ENCODE measurements around the gene NFATC3. TPM values are rescaled to one million over a fixed set of nuclear protein-coding genes. Genes with fewer than 3 reads are reported as not detected.

The NFATC3 gene
- total RNA-seq, 1 donor from 2014 or later = 51.8 TPM

GRCh38 chr16:68233085-68233834 is 148.1 kb downstream of the NFATC3 start:
- no peaks in the 10 kb centered on the region for H3K9me3 Mint-ChIP-seq
- TF ChIP-seq CTCF (IDR thresholded peaks at IDR 0.05; ENCODE audit: unreplicated experiment) = no peak
- H3K4me3 Mint-ChIP-seq = no peak overlapping the region
- DNase-seq (ENCODE audit: low spot score in 2 of 2, unreplicated experiment in 2 of 2) = no peak
- H3K36me3 Mint-ChIP-seq = peaks cover 5% of the 10 kb centered on the region
- peaks cover 34% of the 10 kb centered on the region for H3K4me1 Mint-ChIP-seq
- H3K27me3 Mint-ChIP-seq (ENCODE audit: low read depth) = peaks cover 31% of the 10 kb centered on the region
- no peak overlapping the region for H3K27ac Mint-ChIP-seq

DNA sequence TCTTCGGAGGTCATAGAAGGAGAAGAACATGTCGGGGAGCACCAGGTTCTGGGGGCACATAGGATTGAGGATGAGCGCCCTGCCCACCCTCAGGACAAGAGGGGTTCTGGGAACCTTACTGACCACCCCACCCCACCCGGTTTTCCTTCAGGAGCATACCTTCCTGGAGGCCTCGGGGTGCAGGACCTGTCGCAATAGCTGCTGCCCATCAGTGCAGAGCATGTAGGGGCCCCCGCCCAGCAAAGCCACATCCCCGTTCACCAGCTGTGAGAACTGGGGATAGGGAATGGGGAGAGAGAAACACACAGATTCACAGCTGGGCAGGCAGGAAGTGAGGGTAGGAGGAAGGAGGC is 148.6 kb downstream of the NFATC3 start:
- Mint-ChIP-seq H3K27ac (peak overlapping the region; percentile 71), H3K4me3 (peak overlapping the region; percentile 63), H3K27me3 (ENCODE audit: low read depth) (peaks cover 31% of the 10 kb centered on the region)

GRCh38 chr16:68234188-68235107 is 149.3 kb downstream of the NFATC3 start:
- Mint-ChIP-seq H3K27me3 (ENCODE audit: low read depth) (peaks cover 31% of the 10 kb centered on the region), H3K27ac (peak overlapping the region; percentile 71), H3K36me3 (peaks cover 2% of the 10 kb centered on the region), H3K9me3 (no peaks in the 10 kb centered on the region), H3K4me1 (peaks cover 34% of the 10 kb centered on the region), H3K4me3 (peak overlapping the region; percentile 63)
- no peak for TF ChIP-seq CTCF (IDR thresholded peaks at IDR 0.05; ENCODE audit: unreplicated experiment)
- no peak for DNase-seq (ENCODE audit: low spot score in 2 of 2, unreplicated experiment in 2 of 2)

More for the DNA sequence above, 148.6 kb downstream of the NFATC3 start:
- TF ChIP-seq CTCF (IDR thresholded peaks at IDR 0.05; ENCODE audit: unreplicated experiment) = no peak
- Mint-ChIP-seq H3K9me3 (no peaks in the 10 kb centered on the region), H3K36me3 (peaks cover 5% of the 10 kb centered on the region), H3K4me1 (peaks cover 34% of the 10 kb centered on the region)
- no peak for DNase-seq (ENCODE audit: low spot score in 2 of 2, unreplicated experiment in 2 of 2)

GRCh38 chr16:68235108-68235886 is 150.1 kb downstream of the NFATC3 start:
- peaks cover 34% of the 10 kb centered on the region for H3K4me1 Mint-ChIP-seq
- no peak for TF ChIP-seq CTCF (IDR thresholded peaks at IDR 0.05; ENCODE audit: unreplicated experiment)
- DNase-seq (ENCODE audit: low spot score in 2 of 2, unreplicated experiment in 2 of 2) = peak in 1 of 2 experiments; percentile 61
- H3K27me3 Mint-ChIP-seq (ENCODE audit: low read depth) = peaks cover 31% of the 10 kb centered on the region
- no peaks in the 10 kb centered on the region for H3K36me3 Mint-ChIP-seq
- no peaks in the 10 kb centered on the region for H3K9me3 Mint-ChIP-seq
- H3K4me3 Mint-ChIP-seq = peak overlapping the region; percentile 63
- H3K27ac Mint-ChIP-seq = peak overlapping the region; percentile 71

- Mint-ChIP-seq H3K27me3 (ENCODE audit: low read depth) (peaks cover 31% of the 10 kb centered on the region), H3K27ac (peak within 1 kb of the TSS; percentile 98), H3K9me3 (no peaks in the 10 kb centered on the region), H3K4me1 (peaks cover 34% of the 10 kb centered on the region), H3K4me3 (peak within 1 kb of the TSS; percentile 78), H3K36me3 (no peaks in the 10 kb centered on the region)
- TF ChIP-seq CTCF (IDR thresholded peaks at IDR 0.05; ENCODE audit: unreplicated experiment) = no peak
- no peak for DNase-seq (ENCODE audit: low spot score in 2 of 2, unreplicated experiment in 2 of 2)
Observed at GRCh38 chr16:68235887-68236136, 150.6 kb downstream of the NFATC3 start, which contains the start of gene ESRP2. Gene ESRP2 (minus strand): TSS chr16:68236127. CDS start chr16:68236045, 82 bp downstream.
